Stomach (tissue), 4 donors: ENCODE data around the gene WHRN.

ENCODE experiments used
- CTCF ChIP-seq, 7 experiments: fragments of 450-650 bp in 4 of 7; fragments of 200-600 bp in 3 of 7; sonication (generic) in 3 of 7; IDR thresholded peaks; one replicate each; pipeline ENCODE4 v1.5.1; 2016 to 2019; ENCODE audit warnings: antibody characterized with exemption in 7 of 7, control low read depth in 2 of 7, mild to moderate bottlenecking in 1 of 7
- EP300 ChIP-seq: sonication (generic); formaldehyde crosslinking; IDR thresholded peaks from one replicate; pipeline ENCODE4 v1.6.1; 2017; ENCODE audit warnings: antibody characterized with exemption
- POLR2A ChIP-seq, 4 donors: fragments of 450-650 bp; IDR thresholded peaks; one replicate each; pipeline ENCODE4 v1.6.1; 2016; ENCODE audit warnings: antibody characterized with exemption in 4 of 4, control low read depth in 2 of 4, mild to moderate bottlenecking in 1 of 4, moderate library complexity in 1 of 4
- POLR2AphosphoS5 ChIP-seq, 3 donors: sonication (generic); formaldehyde crosslinking; IDR thresholded peaks; one replicate each; pipeline ENCODE4 v1.6.1; 2016; ENCODE audit warnings: antibody characterized with exemption in 3 of 3

- TF ChIP-seq CTCF (IDR thresholded peaks at IDR 0.05) (no peak), POLR2AphosphoS5 (IDR thresholded peaks at IDR 0.05) (no peak), POLR2A (IDR thresholded peaks at IDR 0.05) (no peak), EP300 (no peak)
Measured at GRCh38 chr9:114371343-114371944, 133.8 kb downstream of the WHRN start.
